ENCODE results near the gene DNASE1L1.
A peak's percentile ranks its signal among the peaks of the same experiment; 100 is the strongest.

DNASE1L1 gene, protein sequence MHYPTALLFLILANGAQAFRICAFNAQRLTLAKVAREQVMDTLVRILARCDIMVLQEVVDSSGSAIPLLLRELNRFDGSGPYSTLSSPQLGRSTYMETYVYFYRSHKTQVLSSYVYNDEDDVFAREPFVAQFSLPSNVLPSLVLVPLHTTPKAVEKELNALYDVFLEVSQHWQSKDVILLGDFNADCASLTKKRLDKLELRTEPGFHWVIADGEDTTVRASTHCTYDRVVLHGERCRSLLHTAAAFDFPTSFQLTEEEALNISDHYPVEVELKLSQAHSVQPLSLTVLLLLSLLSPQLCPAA

DNA sequence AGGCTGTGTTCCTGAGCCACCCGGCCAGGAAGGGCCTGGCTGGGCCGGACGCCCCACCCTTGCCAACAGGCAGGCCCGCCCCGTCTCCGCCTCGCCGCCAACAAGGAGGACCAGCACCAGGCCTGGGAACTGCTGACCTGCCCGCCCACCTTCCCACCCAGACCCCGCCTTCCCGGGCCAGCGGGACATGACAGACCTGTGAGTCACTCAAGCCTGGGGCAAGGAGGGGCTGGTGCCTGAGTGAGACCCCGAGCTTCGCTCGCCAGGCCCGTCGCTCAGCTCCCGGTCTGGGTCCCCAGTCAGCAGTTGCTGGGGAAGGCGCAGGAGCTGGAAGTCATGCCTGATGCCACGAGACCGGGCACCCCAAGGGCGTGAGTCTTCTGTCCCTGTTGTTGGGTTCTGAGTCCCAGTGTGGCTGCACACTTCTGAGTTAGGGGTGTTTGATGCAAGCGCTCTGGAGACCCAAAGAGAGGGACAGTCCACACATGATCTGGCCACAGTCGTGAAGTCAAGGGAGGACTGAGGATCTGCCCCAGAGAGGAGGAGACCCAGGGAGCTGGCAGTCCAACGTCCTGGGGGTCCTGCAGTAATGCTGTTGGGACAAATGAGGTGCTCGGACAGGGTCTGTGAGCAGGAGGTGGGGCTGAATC lies at the start of gene DNASE1L1:
Gene DNASE1L1, minus strand, starts transcription at position 33 of the 650 bp plus-strand sequence. CDS start 3,686 bp downstream, outside the sequence.
- no peak for DNase-seq (ENCODE audit: low spot score)

GRCh38 chrX:154458116-154458953 lies 49.3 kb upstream of the DNASE1L1 start, which contains the start of gene PLXNA3:
Gene PLXNA3 (plus strand): TSS chrX:154458281. CDS start chrX:154460184, 1,903 bp downstream.
- DNase-seq (ENCODE audit: low spot score): peak; percentile 39

DNA sequence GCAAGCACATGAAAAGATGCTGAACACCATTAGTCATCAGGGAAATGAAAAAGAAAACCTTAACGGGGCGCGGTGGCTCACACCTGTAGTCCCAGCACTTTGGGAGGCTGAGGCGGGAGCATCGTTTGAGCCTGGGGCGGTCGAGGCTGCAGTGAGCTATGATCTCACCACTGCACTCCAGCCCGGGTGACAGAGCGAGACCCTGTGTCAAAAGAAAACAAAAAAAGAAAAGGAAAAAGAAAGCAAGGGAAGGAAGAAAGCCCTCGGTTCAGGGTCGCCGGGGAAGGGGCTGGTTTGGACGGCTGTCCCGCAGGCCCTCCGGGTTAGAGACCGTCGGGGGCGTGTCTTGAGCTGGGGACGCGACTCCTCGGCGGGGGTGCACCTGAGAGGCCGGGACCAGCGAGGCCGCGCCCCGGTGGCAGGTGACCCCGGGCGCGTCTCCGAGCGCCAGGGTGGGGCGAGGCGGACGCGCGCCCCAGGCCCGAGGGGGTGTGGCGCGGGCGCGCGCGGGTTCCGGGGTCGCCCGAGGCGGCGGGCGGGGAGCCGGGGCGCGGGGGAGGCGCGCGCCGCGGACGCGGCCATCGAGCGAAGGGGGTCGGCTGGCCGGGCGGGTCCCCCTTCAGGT lies 48.5 kb upstream of the DNASE1L1 start:
- peak; percentile 60 for DNase-seq (ENCODE audit: low spot score)

GRCh38 chrX:154452823-154453222 lies 43.8 kb upstream of the DNASE1L1 start:
- DNase-seq (ENCODE audit: low spot score): no peak

- DNase-seq (ENCODE audit: low spot score): no peak
Observed at GRCh38 chrX:154450312-154450711, 41.3 kb upstream of the DNASE1L1 start.

- no peak for DNase-seq (ENCODE audit: low spot score)
Observed at GRCh38 chrX:154449618-154450017, 40.6 kb upstream of the DNASE1L1 start.

DNA sequence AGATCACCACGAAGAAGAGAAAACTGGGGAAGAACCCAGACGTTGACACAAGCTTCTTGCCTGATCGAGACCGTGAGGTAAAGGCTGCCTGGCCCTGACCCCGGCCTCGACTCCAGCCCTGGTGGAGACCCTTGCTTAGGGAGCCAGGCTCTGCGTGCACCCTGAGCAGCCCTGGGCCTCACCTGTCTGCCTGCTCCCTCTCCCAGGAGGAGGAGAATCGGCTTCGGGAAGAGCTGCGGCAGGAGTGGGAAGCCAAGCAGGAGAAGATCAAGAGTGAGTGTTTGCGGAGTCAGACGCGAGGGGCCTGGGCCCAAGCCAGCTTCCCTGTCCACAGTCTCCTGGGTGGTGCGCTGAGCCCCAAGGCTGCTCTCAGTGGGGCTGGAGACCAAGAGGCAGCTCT lies 39.4 kb upstream of the DNASE1L1 start:
- DNase-seq (ENCODE audit: low spot score): no peak

- DNase-seq (ENCODE audit: low spot score): no peak
Observed at GRCh38 chrX:154446430-154446829, 37.4 kb upstream of the DNASE1L1 start.

- DNase-seq (ENCODE audit: low spot score): no peak
Observed at GRCh38 chrX:154445776-154446175, 36.7 kb upstream of the DNASE1L1 start.

GRCh38 chrX:154444755-154445246 lies 35.7 kb upstream of the DNASE1L1 start:
- DNase-seq (ENCODE audit: low spot score): no peak

GRCh38 chrX:154443992-154444754 lies 35.1 kb upstream of the DNASE1L1 start, which contains the start of gene FAM50A:
Gene FAM50A (plus strand): TSS chrX:154444141. CDS start chrX:154444236, 95 bp downstream.
- DNase-seq (ENCODE audit: low spot score): peak; percentile 36

- DNase-seq (ENCODE audit: low spot score): no peak
Observed at GRCh38 chrX:154443479-154443910, 34.4 kb upstream of the DNASE1L1 start.

DNA sequence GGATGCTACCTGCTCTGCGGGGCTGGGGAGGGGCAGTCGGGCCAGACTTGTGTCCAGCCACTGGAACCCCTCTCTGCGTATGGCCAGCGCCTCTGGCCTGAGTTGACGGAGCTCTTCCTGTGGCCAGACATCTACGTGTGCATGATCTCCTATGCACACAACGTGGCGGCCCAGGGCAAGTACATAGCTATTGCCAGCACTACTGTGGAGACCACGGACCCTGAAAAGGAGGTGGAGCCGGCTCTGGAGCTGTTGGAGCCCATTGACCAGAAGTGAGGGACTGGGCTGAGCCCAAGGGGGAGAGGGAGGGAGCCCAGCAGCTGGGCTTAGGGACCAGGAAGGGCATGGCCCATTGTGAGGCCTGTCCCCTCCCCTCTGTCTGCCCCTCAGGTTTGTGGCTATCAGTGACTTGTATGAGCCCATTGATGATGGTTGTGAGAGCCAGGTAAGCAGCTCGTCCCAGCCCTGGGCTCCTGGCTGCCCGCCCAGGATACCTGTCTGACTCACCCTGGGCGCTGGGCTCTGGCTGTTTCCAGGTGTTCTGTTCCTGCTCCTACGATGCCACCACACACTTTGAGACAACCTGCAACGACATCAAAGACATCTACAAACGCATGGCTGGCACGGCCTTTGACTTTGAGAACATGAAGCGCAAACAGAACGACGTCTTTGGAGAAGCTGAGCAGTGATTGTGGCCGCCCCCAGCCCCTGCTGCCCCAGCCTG lies 33.1 kb upstream of the DNASE1L1 start:
- no peak for DNase-seq (ENCODE audit: low spot score)

- DNase-seq (ENCODE audit: low spot score): no peak
Observed at GRCh38 chrX:154441564-154441963, 32.5 kb upstream of the DNASE1L1 start.

GRCh38 chrX:154440623-154441357 lies 31.7 kb upstream of the DNASE1L1 start:
- no peak for DNase-seq (ENCODE audit: low spot score)

DNA sequence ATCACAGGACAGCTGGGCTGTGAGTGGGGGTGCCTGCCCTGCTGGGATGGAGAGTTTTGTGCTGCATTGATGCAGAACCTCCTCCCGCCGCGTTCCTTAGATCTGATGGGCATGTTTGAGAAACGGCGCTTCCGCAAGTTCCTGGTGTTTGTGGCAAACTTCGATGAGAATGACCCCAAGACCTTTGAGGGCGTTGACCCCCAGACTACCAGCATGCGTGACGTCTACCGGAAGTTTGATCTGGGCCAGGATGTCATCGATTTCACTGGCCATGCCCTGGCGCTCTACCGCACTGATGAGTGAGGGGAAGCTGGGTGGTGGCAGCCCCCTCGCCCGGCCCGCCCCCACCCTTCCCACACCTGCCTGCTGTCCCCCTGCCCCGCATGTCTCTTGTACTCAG lies 30.8 kb upstream of the DNASE1L1 start:
- no peak for DNase-seq (ENCODE audit: low spot score)

DNA sequence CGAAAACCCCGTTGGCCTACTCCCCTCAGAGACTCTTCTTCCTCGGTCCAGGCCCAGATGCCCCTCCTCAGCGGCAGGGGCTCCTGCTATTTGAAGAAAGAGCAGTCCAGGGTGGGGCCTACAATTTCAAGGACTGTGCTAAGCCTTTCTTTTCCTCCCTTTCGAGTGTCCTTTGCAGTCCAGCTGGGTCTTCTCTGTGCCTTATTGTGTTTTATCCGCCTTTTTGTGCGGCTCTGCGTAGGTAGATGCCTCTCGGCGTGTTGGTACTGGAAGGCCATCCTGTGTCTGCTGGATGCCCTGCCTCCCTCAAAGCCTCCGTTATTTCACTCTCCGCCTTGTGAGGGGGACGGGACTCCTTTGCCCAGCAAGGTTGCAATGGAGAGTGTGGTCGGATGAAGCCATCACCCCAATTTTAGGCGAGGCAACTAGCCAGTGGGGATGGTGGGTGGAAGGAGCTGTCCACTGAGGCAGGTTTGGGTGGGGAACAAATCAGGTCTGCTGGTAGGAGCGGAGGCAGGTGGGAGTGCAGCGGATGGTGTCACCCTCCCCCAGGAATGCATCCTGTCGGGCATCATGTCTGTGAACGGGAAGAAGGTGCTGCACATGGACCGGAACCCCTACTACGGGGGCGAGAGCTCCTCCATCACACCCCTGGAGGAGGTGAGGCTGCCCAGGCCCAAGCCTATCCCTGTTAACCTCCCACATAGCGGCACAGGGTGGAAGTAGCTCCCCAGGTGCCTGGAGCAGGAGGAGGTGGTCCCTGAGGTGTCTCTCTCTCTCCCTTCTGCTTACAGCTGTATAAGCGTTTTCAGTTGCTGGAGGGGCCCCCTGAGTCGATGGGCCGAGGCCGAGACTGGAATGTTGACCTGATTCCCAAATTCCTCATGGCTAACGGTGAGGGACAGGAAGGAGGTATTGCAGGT lies 29.2 kb upstream of the DNASE1L1 start:
- no peak for DNase-seq (ENCODE audit: low spot score)

- DNase-seq (ENCODE audit: low spot score): peak; percentile 42
Observed at GRCh38 chrX:154436983-154437752, 28.1 kb upstream of the DNASE1L1 start, which contains the start of gene GDI1. Gene GDI1 (plus strand): TSS chrX:154437154. CDS start chrX:154437255, 101 bp downstream.

Data from NAMALWA (cell line).